ENCODE data around the gene MLPH.

GRCh38 chr2:237505188-237505939, 18.3 kb downstream of the MLPH start:
- TF ChIP-seq TAF1 (IDR thresholded peaks at IDR 0.05; ENCODE audit: low read depth, low read length), result no peak
- no peak for TF ChIP-seq POLR2AphosphoS5 (IDR thresholded peaks at IDR 0.05; ENCODE audit: low read depth, low read length)
- no peak for TF ChIP-seq POLR2A (IDR thresholded peaks at IDR 0.05; ENCODE audit: low read depth, low read length)
- TF ChIP-seq POU2F2 (IDR thresholded peaks at IDR 0.05; ENCODE audit: low read depth, low read length), result no peak
